Parathyroid adenoma (tissue), 2 donors: ENCODE measurements around the gene CLSTN3.

Experiments
- H2AFZ ChIP-seq: fragments of 300-600 bp; sonication (generic); one replicate; pipeline ENCODE4 v1.7.0; 2017; ENCODE audit warnings: antibody characterized with exemption, mild to moderate bottlenecking
- H3K27ac ChIP-seq: fragments of 300-600 bp; sonication (generic); one replicate; pipeline ENCODE4 v1.7.0; 2017
- H3K27me3 ChIP-seq: fragments of 300-600 bp; sonication (generic); one replicate; pipeline ENCODE4 v1.7.0; 2017; ENCODE audit warnings: low read length; ENCODE audit not compliant: control insufficient read depth, insufficient read depth
- H3K36me3 ChIP-seq: fragments of 300-600 bp; sonication (generic); one replicate; pipeline ENCODE4 v1.7.0; 2017; ENCODE audit warnings: low read length; ENCODE audit not compliant: control insufficient read depth, insufficient read depth
- H3K4me1 ChIP-seq: fragments of 300-600 bp; sonication (generic); one replicate; pipeline ENCODE4 v1.7.0; 2017; ENCODE audit warnings: control low read depth
- H3K4me2 ChIP-seq: fragments of 300-600 bp; sonication (generic); one replicate; pipeline ENCODE4 v1.7.0; 2017; ENCODE audit warnings: low read length
- H3K4me3 ChIP-seq: fragments of 300-600 bp; sonication (generic); one replicate; pipeline ENCODE4 v1.7.0; 2017; ENCODE audit warnings: low read depth, low read length
- H3K79me2 ChIP-seq: fragments of 300-600 bp; sonication (generic); one replicate; pipeline ENCODE4 v1.7.0; 2017; ENCODE audit warnings: control low read depth
- H3K9ac ChIP-seq: fragments of 300-600 bp; sonication (generic); one replicate; pipeline ENCODE4 v1.7.0; 2017; ENCODE audit warnings: mild to moderate bottlenecking
- H3K9me3 ChIP-seq: fragments of 300-600 bp; sonication (generic); one replicate; pipeline ENCODE4 v1.7.0; 2017; ENCODE audit warnings: low read length; ENCODE audit not compliant: control insufficient read depth
- CTCF ChIP-seq: fragments of 300-600 bp; sonication (generic); IDR thresholded peaks from one replicate; pipeline ENCODE4 v1.7.0; 2017; ENCODE audit warnings: antibody characterized with exemption, mild to moderate bottlenecking
- donor health status: primary hyperparathyroidism.

The CLSTN3 gene

DNA sequence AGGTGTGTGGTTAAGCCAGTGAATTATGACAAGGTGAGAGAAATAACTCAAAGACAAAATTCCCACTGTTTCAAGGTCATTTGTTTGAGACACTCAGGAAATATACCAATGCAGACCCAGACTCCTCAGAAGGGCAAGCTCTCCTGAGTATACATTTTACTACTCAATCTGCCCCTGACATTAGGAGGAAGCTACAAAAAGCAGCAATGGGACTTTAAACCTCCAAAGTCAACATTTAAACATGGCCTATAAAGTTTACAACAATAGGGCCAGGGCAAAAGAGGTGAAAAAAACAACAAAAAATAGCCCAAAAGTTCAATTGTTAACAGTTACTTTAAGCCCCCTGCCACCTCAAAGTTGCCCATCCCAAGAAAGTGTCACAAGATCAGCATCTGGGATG, 39.8 kb downstream of the CLSTN3 start:
- Histone ChIP-seq H2AFZ (no peak overlapping the region), H3K36me3 (no peaks in the 10 kb centered on the region), H3K27me3 (no peaks in the 10 kb centered on the region), H3K9ac (no peak overlapping the region), H3K4me3 (no peak overlapping the region), H3K4me1 (no peaks in the 10 kb centered on the region), H3K4me2 (no peak overlapping the region), H3K9me3 (no peaks in the 10 kb centered on the region), H3K27ac (no peak overlapping the region), H3K79me2 (no peaks in the 10 kb centered on the region)
- TF ChIP-seq CTCF, result no peak

- no peak overlapping the region for H3K27ac ChIP-seq
- no peaks in the 10 kb centered on the region for H3K9me3 ChIP-seq
- H3K79me2 ChIP-seq, result no peaks in the 10 kb centered on the region
- H3K4me2 ChIP-seq, result no peak overlapping the region
- H3K4me1 ChIP-seq, result no peaks in the 10 kb centered on the region
- H3K27me3 ChIP-seq, result no peaks in the 10 kb centered on the region
- H2AFZ ChIP-seq, result no peak overlapping the region
- no peaks in the 10 kb centered on the region for H3K36me3 ChIP-seq
- no peak overlapping the region for H3K4me3 ChIP-seq
- H3K9ac ChIP-seq, result no peak overlapping the region
- TF ChIP-seq CTCF, result no peak
Observed at GRCh38 chr12:7171854-7172253, 41.7 kb downstream of the CLSTN3 start.

DNA sequence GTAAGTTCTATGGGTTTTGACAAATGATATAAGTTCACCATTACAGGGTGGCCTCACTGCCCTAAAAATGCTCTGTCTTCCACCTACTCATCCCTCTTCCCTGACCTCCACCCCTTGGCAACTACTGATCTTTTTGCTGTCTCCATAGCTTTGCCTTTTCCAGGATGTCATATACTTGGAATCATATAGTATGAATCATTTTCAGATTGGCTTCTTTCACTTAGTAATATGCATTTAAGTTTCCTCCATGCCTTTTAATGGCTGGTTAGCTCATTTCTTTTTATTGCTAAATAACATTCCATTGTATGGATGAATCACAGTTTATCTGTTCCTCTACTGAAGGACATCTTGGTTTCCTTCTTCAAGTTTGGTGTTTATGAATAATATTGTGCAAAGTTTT, 45.3 kb downstream of the CLSTN3 start:
- H2AFZ ChIP-seq, result no peak overlapping the region
- no peaks in the 10 kb centered on the region for H3K36me3 ChIP-seq
- no peaks in the 10 kb centered on the region for H3K4me1 ChIP-seq
- no peak overlapping the region for H3K27ac ChIP-seq
- H3K9ac ChIP-seq, result no peak overlapping the region
- H3K27me3 ChIP-seq, result no peaks in the 10 kb centered on the region
- H3K9me3 ChIP-seq, result no peaks in the 10 kb centered on the region
- no peak overlapping the region for H3K4me3 ChIP-seq
- H3K4me2 ChIP-seq, result no peak overlapping the region
- H3K79me2 ChIP-seq, result no peaks in the 10 kb centered on the region
- no peak for TF ChIP-seq CTCF

DNA sequence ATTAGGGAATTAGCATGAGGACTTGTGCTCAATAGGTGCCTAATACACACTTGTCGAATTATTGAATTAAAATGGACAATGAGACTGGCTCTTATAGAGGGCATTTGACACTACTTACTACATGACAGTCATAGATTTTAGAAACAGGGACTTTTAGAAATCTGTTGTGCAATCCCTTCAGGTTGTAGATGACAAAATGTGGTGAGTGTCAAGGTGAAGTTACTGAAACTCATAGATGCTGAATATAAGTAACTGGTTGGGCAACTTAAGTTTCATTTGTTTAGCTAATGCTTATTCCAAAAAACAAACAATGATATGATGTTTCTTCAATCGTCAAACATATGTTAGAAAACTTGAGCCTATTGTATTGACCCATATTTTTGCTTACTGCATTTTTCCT, 46.4 kb downstream of the CLSTN3 start:
- H3K4me1 ChIP-seq, result no peaks in the 10 kb centered on the region
- no peaks in the 10 kb centered on the region for H3K9me3 ChIP-seq
- no peaks in the 10 kb centered on the region for H3K36me3 ChIP-seq
- no peaks in the 10 kb centered on the region for H3K27me3 ChIP-seq
- no peak for TF ChIP-seq CTCF
- no peak overlapping the region for H2AFZ ChIP-seq
- no peak overlapping the region for H3K4me3 ChIP-seq
- H3K27ac ChIP-seq, result no peak overlapping the region
- no peaks in the 10 kb centered on the region for H3K79me2 ChIP-seq
- H3K4me2 ChIP-seq, result no peak overlapping the region
- H3K9ac ChIP-seq, result no peak overlapping the region

GRCh38 chr12:7178481-7178880, 48.3 kb downstream of the CLSTN3 start:
- no peaks in the 10 kb centered on the region for H3K4me1 ChIP-seq
- H2AFZ ChIP-seq, result no peak overlapping the region
- H3K27me3 ChIP-seq, result no peaks in the 10 kb centered on the region

More at GRCh38 chr12:7178481-7178880, 48.3 kb downstream of the CLSTN3 start:
- no peaks in the 10 kb centered on the region for H3K36me3 ChIP-seq
- no peaks in the 10 kb centered on the region for H3K9me3 ChIP-seq
- H3K4me2 ChIP-seq, result no peak overlapping the region
- no peak overlapping the region for H3K27ac ChIP-seq
- no peaks in the 10 kb centered on the region for H3K79me2 ChIP-seq
- no peak overlapping the region for H3K4me3 ChIP-seq
- H3K9ac ChIP-seq, result no peak overlapping the region
- no peak for TF ChIP-seq CTCF
